Kidney (tissue), 14 donors: ENCODE results near the gene NSD2. TPM values are rescaled to one million over a fixed set of nuclear protein-coding genes. Genes with fewer than 3 reads are reported as not detected.

Experiments used
- DNase-seq, 5 donors: peaks; one replicate each; pipeline ENCODE4 v3.0.0-alpha.2; 2013 to 2020
- FAIRE-seq: peaks from 2 replicates; lab custom pipeline; 2012; peaks lifted over from hg19 to GRCh38; lab: Jason Lieb, UNC
- H3K27ac ChIP-seq, 2 donors: one replicate each; pipeline ENCODE4 v1.7.0; 2013; ENCODE audit warnings: low read depth in 2 of 2, low read length in 2 of 2, inconsistent platforms in 1 of 2
- H3K27me3 ChIP-seq: one replicate; pipeline ENCODE4 v1.7.1; 2013; ENCODE audit warnings: low read length, inconsistent platforms; ENCODE audit not compliant: control insufficient read depth, insufficient read depth
- H3K36me3 ChIP-seq, 3 donors: one replicate each; pipeline versions ENCODE4 v1.7.0 to v1.7.1; 2013; ENCODE audit warnings: low read length in 3 of 3, control low read depth in 1 of 3, inconsistent platforms in 1 of 3; ENCODE audit not compliant: insufficient read depth in 3 of 3, control insufficient read depth in 2 of 3
- H3K4me1 ChIP-seq, 3 donors: one replicate each; pipeline versions ENCODE4 v1.7.0 to v1.7.1; 2013; ENCODE audit warnings: low read length in 3 of 3, inconsistent platforms in 1 of 3, low read depth in 1 of 3; ENCODE audit not compliant: control insufficient read depth in 2 of 3, insufficient read depth in 2 of 3
- H3K4me3 ChIP-seq, 3 donors: one replicate each; pipeline versions ENCODE4 v1.7.0 to v1.8.1; 2013; ENCODE audit warnings: low read length in 3 of 3, control low read depth in 1 of 3, inconsistent platforms in 1 of 3
- H3K9ac ChIP-seq, 3 donors: one replicate each; pipeline versions ENCODE4 v1.7.0 to v1.7.1; 2013; ENCODE audit warnings: low read length in 3 of 3, control low read depth in 1 of 3, inconsistent platforms in 1 of 3
- H3K9me3 ChIP-seq, 3 donors: one replicate each; pipeline versions ENCODE4 v1.7.0 to v1.7.1; 2013; ENCODE audit warnings: low read length in 3 of 3, control low read depth in 1 of 3, inconsistent platforms in 1 of 3; ENCODE audit not compliant: control insufficient read depth in 2 of 3, insufficient read depth in 1 of 3
- intact Hi-C: fragments of 100-400 bp; cut with DNase I; formaldehyde crosslinking; loops from one replicate; pipeline ENCODE4 v1.11.1; 2022
- polyA plus RNA-seq: library from polyadenylated mRNA; stranded (reverse); fragments of 350-450 nt; fragmentation: Illumina TruSeq; extraction: RNeasy Lipid Tissue Mini Kit (QIAGEN cat#74804); gene quantifications from one replicate; pipeline ENCODE4 v1.2.3, GENCODE V29; 2014; ENCODE audit warnings: low read depth, low replicate concordance; ENCODE audit not compliant: insufficient read depth
- total RNA-seq: library from RNA; stranded (reverse); fragmentation: NEBNext Ultra II Directional; extraction: Animal tissue kit (Norgen Biotek cat#: 25700); gene quantifications from one replicate; pipeline ENCODE4 v1.2.1, GENCODE V29; 2021
- TF ChIP-seq, protein P1 (sequence below): IDR thresholded peaks from 3 replicates; pipeline ENCODE4 v1.5.1; 2012; ENCODE audit warnings: mild to moderate bottlenecking, moderate library complexity, borderline replicate concordance; ENCODE audit not compliant: insufficient read depth; ENCODE audit errors: extremely low read depth
- donor health status: control.
- donor health status: control.
- donor health status: control.
- donor health status: control.
- donor health status: control.
- donor health status: DM: yes; HTN: yes; CAD: no.
- donor health status: Normal renal cell carcinoma (clear cell type).

Gene NSD2
- total and polyA plus RNA-seq, 2 donors from 2014 or later = 5.5 to 51.2 TPM

DNA sequence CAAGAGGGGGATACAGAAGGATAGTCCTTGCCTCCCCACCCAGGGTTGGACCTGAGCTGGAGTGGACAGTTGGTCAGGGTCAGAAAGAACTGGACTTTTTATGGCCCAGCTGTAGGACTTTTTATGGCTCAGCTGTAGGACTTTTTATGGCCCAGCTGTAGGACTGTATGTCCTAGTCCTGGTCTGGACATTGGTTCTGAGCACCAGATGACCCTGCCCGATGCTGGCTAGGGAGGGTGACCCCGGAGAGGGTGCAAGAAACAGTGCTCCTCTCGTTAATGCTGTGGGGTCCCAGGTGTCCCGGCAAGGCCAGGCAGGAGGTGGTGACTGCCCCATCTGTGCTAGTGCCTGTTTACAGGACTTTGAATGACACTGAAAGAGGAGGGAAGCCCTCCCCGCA, 13.3 kb upstream of the NSD2 start:
- no peak overlapping the region for H3K27ac ChIP-seq
- no peak overlapping the region for H3K4me3 ChIP-seq
- FAIRE-seq (no peak), DNase-seq (peak in 1 of 5 donors; percentile 52)
- no peak overlapping the region for H3K9ac ChIP-seq
- H3K9me3 ChIP-seq = no peaks in the 10 kb centered on the region
- no peaks in the 10 kb centered on the region for H3K27me3 ChIP-seq
- intact Hi-C loops = no loop called here
- no peaks in the 10 kb centered on the region for H3K36me3 ChIP-seq
- TF ChIP-seq, protein P1, sequence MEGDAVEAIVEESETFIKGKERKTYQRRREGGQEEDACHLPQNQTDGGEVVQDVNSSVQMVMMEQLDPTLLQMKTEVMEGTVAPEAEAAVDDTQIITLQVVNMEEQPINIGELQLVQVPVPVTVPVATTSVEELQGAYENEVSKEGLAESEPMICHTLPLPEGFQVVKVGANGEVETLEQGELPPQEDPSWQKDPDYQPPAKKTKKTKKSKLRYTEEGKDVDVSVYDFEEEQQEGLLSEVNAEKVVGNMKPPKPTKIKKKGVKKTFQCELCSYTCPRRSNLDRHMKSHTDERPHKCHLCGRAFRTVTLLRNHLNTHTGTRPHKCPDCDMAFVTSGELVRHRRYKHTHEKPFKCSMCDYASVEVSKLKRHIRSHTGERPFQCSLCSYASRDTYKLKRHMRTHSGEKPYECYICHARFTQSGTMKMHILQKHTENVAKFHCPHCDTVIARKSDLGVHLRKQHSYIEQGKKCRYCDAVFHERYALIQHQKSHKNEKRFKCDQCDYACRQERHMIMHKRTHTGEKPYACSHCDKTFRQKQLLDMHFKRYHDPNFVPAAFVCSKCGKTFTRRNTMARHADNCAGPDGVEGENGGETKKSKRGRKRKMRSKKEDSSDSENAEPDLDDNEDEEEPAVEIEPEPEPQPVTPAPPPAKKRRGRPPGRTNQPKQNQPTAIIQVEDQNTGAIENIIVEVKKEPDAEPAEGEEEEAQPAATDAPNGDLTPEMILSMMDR = no peak
- peaks cover 0 to 25% (median 0%) of the 10 kb centered on the region in 3 donors for H3K4me1 ChIP-seq

DNA sequence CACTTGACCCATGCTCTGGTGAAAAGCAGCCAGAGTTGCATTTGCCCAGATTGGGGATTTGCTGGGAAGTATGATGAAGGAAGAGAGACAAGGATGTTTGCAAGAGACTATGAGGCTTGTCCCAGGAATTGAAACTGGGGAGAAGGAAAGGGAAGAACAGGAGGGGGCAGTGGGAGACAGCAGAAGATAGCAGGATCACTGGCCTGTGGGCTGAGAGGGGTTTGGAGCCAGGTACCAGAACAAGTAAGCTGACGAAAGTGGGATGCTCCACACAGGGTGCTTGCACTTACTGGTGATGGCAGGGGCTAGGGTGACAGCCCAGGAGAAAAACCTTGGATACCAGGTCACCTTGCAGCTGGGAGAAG, 11.8 kb upstream of the NSD2 start:
- Histone ChIP-seq H3K4me1 (peaks cover 0 to 20% (median 0%) of the 10 kb centered on the region in 3 donors), H3K4me3 (no peak overlapping the region), H3K9ac (peak overlapping the region in 1 of 3 donors; percentile 40), H3K27ac (no peak overlapping the region), H3K9me3 (no peaks in the 10 kb centered on the region), H3K36me3 (no peaks in the 10 kb centered on the region), H3K27me3 (no peaks in the 10 kb centered on the region)
- peak in 1 of 5 donors; percentile 15 for DNase-seq
- intact Hi-C loops = no loop called here
- no peak for FAIRE-seq
- TF ChIP-seq, protein P1 = no peak

DNA sequence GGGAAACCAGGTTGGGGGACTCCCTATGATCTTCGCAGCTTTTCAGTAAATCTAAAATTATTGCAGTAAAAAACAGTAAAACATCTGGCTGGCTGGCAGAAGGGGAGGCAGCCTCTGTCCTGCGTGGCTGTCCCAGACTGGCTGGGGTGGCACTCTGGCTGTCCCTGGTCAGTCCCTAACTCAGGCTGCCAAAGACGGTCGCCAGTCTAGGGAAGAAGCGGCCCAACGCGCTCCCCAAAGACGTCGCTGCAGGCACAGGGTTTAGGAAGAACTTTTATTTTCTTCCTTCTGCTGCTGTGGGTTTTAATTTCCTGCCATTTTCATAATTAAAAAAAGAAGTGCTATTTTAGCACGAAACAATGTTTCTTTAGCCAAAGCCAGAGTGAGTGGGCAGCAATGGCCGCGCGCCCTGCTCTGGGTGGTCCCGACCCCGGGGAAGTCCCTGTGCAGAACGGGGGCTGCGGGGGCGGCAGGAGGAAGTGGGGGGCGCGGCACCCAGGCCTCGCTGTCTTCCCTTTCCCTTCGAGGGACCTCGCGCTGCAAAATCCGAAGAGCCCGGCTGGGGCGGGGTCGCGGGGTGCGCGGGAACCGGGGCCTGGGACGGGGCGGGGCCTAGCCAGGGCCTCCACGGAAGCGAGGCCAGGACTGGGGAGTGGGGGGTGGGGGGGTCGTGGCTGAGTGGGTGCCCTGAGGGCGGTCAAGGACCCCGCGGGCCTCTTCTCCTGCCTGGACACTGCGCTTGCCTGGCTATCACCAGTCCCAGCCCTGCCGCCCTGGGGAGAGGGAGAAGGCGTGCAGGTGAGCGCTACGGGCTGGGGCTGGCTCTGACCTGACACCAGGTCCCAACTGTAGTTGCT, 8.9 kb upstream of the NSD2 start:
- Histone ChIP-seq H3K4me1 (peaks cover 0 to 11% (median 0%) of the 10 kb centered on the region in 3 donors), H3K9ac (no peak overlapping the region), H3K27me3 (no peaks in the 10 kb centered on the region), H3K4me3 (no peak overlapping the region), H3K9me3 (no peaks in the 10 kb centered on the region), H3K27ac (no peak overlapping the region), H3K36me3 (no peaks in the 10 kb centered on the region)
- intact Hi-C loops = no loop called here
- DNase-seq (peak in 2 of 5 donors; percentile 68), FAIRE-seq (no peak)
- TF ChIP-seq, protein P1 = no peak

DNA sequence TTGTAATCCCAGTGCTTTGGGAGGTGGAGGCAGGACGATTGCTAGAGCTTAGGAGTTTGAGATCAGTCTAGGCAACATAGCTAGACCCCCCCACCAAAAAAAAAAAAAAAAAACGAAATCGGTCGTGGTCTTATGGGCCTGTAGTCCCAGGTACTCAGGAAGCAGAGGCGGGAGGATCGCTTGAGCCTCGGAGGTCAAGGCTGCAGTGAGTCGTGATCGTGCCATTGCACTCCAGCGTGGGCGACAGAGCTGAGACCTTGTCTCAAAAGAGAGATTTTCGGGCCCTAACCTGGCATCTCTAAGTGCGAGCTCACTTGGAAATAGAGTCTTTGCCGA, 8.3 kb upstream of the NSD2 start:
- Histone ChIP-seq H3K9me3 (no peaks in the 10 kb centered on the region), H3K27ac (no peak overlapping the region), H3K9ac (no peak overlapping the region), H3K4me3 (no peak overlapping the region), H3K4me1 (peaks cover 0 to 5% (median 0%) of the 10 kb centered on the region in 3 donors), H3K36me3 (no peaks in the 10 kb centered on the region), H3K27me3 (no peaks in the 10 kb centered on the region)
- TF ChIP-seq, protein P1 = no peak
- intact Hi-C loops = no loop called here
- FAIRE-seq (no peak), DNase-seq (peak in 1 of 5 donors; percentile 48)
